A549 treated with AZD2906 at 1 μM for 4 hours (cell line): ENCODE measurements around the gene NQO2. TPM values are rescaled to one million over a fixed set of nuclear protein-coding genes. Genes with fewer than 3 reads are reported as not detected.

Experiments used
- total RNA-seq: library from RNA; stranded (reverse); fragments of 200-300 nt; extraction: Qiagen RNA extraction; gene quantifications from 5 replicates; pipeline ENCODE4 v1.2.3, GENCODE V29; 2022

The NQO2 gene, protein sequence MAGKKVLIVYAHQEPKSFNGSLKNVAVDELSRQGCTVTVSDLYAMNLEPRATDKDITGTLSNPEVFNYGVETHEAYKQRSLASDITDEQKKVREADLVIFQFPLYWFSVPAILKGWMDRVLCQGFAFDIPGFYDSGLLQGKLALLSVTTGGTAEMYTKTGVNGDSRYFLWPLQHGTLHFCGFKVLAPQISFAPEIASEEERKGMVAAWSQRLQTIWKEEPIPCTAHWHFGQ
- 55.1 to 74.2 TPM (median 69.4 TPM) in 5 replicates for total RNA-seq

DNA sequence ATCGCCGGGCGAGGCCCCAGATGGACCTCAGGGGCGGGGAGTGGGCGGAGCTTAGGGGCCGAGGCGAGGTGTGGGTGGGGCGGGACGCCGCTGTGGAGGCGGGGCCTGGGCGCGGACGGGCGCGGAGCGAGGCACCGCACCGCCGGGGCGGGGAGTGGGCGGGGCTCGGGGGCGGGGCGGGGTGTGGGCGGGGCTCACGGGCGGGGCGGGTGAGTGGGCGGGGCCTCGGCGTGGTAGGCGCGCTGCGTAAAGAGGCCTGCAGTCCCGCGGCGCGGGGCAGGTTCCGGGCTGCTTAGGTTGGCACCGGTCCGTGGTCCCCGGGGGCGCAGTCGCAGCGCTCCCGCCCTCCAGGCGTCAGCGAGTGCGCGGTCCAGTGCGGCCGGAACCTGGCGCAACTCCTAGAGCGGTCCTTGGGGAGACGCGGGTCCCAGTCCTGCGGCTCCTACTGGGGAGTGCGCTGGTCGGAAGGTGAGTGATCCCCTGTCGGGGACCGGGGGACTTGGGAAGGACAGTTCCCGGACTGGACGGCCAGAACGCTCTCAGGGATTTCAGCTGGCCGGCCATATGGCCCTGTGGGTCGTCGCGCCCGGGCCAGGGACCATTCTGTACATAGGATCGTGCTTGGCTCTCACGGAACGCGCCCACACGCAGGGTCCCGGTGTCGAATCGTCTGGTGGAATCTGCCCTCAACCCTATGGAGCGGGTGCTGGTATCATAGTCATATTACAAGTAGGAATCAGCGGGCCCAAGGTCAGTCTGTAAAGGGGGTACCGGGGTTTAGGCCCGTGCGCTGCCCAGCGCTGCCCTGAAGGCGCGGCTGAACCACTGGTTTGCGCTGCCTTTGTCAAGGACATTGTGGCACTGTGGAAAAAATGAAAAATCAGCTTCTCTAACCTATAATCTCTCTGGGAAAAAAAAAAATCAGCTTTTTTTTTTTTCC lies at the start of gene NQO2:
Gene NQO2, plus strand, starts transcription at position 277 of the 940 bp plus-strand sequence. CDS start 6,659 bp downstream, outside the sequence.

DNA sequence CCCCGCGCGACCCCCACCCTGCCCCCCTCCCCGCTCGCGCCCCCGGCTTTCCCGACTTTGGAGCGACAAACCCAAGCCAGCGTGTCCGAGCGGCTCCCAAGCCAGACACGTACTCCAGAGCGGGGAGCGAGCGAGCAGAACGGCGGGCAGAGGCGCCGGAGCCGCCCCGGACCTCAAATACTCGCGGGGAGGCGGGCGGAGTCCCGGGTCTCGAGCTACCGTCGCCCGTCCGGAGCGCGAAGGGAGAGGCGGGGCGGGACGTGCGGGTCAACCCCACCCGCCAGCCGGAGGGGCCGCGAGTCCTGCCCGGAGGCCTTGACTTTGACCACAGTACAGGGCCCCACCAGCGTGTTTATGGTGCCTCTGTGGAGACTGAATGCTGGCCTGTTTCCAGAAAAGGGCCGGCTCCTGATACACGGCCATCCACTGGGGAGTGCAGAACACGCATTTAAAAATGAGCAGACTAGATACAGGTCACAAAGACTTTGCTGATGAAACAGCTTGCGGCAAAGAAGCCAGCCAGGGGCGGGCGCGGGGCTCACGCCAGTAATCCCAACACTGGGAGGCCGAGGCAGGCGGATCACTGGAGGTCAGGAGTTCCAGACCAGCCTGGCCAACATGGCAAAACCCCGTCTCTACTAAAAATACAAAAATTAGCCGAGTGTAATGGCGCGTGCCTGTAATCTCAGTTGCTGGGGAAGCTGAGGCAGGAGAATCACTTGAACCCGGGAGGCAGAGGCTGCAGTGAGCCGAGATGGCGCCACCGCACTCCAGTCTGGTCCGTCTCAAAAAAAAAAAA lies 28.1 kb upstream of the NQO2 start, which contains the start of gene SERPINB6:
Gene SERPINB6, minus strand, starts transcription at position 148 of the 799 bp plus-strand sequence. CDS start 12,235 bp downstream, outside the sequence.

DNA sequence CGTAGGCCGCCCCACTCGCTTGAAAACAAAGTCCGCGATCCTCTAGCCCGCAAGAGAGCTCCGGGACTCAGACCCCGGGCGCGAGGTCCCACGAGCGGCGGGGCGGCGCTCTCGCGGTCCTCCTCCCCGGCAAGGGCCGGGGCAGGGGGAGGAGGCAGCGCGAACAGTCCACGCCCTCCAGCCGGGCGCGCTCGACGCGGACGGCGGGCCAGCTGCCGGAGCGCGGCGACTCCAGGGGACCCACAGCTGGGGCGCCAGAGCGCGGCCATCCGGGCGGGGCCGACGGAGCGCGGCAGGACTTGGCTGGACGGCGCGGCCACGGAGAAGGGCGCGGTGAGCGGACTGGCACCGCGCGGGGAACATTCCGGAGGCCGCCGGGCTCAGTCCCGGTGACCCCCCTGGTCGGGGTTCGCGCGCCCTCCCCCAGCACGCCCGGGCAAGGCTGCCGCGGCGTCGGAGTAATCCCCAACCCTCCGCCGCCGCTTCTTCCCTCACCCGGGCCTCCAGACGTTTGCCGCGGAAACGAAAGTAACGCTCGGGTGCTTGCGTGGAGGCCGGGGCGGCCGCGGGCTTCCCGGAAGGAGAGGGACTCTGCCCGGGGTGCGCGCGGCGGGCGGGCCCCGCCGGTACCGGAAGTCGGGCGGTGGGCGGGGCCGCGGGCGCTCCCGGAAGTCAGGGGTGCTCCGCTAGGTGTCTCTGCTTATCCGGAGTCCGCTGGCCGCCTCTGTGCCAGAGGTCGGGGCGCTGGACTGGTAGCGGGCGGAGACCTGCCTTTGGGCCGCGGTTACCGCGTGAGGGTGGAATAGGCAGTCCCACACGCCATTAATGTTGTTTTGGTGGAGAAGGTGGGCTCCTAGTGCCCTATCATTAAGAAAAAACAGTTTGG lies 68.9 kb downstream of the NQO2 start, which contains the start of gene RIPK1:
Gene RIPK1, plus strand, starts transcription at position 166 of the 886 bp plus-strand sequence. CDS start 8,330 bp downstream, outside the sequence.

Other genes starting within 250 kb of the NQO2 start
- gene MYLK4, start 249.0 kb upstream of the NQO2 start, total RNA-seq: 0.07 to 0.13 TPM (median 0.09 TPM) in 5 replicates
- gene WRNIP1, start 234.5 kb upstream of the NQO2 start, total RNA-seq: 33.2 to 36.7 TPM (median 36.0 TPM) in 5 replicates
- gene SERPINB1, start 158.0 kb upstream of the NQO2 start, total RNA-seq: 41.3 to 47.8 TPM (median 44.3 TPM) in 5 replicates
- 5.8 to 8.7 TPM (median 7.4 TPM) in 5 replicates for gene SERPINB9, start 96.6 kb upstream of the NQO2 start, total RNA-seq
- 124 to 133 TPM (median 129 TPM) in 5 replicates for gene SERPINB6, start 28.3 kb upstream of the NQO2 start, total RNA-seq
- gene RIPK1, start 68.6 kb downstream of the NQO2 start, total RNA-seq: 11.6 to 12.7 TPM (median 11.9 TPM) in 5 replicates
- 17.9 to 26.6 TPM (median 23.6 TPM) in 5 replicates for gene BPHL, start 118.8 kb downstream of the NQO2 start, total RNA-seq
- gene TUBB2A, start 157.7 kb downstream of the NQO2 start, total RNA-seq: 78.1 to 104 TPM (median 99.8 TPM) in 5 replicates
- 14.7 to 16.0 TPM (median 15.4 TPM) in 5 replicates for gene TUBB2B, start 227.8 kb downstream of the NQO2 start, total RNA-seq